Dendritic cell treated with granulocyte-macrophage colony-stimulating factor and Interleukin-4, amounts not matched to agents 40 ng/mL and 50 ng/mL, for 4 days (primary cell): ENCODE data around the gene PLXDC1.

Experiments
- H3K27ac Mint-ChIP-seq: one replicate; pipeline ENCODE4 v1.8.0; 2022; ENCODE audit warnings: mild to moderate bottlenecking, mixed read lengths
- H3K27me3 Mint-ChIP-seq: one replicate; pipeline ENCODE4 v1.8.0; 2022; ENCODE audit warnings: mild to moderate bottlenecking, mixed read lengths
- H3K36me3 Mint-ChIP-seq: one replicate; pipeline ENCODE4 v1.8.0; 2022; ENCODE audit warnings: low read depth, mixed read lengths
- H3K4me1 Mint-ChIP-seq: one replicate; pipeline ENCODE4 v1.8.0; 2022; ENCODE audit warnings: low read depth, mixed read lengths
- H3K4me3 Mint-ChIP-seq: one replicate; pipeline ENCODE4 v1.8.0; 2022; ENCODE audit warnings: mild to moderate bottlenecking, moderate library complexity, mixed read lengths
- H3K9me3 Mint-ChIP-seq: one replicate; pipeline ENCODE4 v1.8.0; 2022; ENCODE audit warnings: mixed read lengths
- intact Hi-C: fragments of 100-400 bp; cut with micrococcal nuclease; formaldehyde crosslinking; loops from one replicate; pipeline ENCODE4 v1.15.0; 2022

Gene PLXDC1

GRCh38 chr17:39156491-39156890 is 5.1 kb upstream of the PLXDC1 start:
- no peak overlapping the region for H3K4me3 Mint-ChIP-seq
- no peaks in the 10 kb centered on the region for H3K9me3 Mint-ChIP-seq
- no peak overlapping the region for H3K27ac Mint-ChIP-seq
- H3K27me3 Mint-ChIP-seq = peaks cover 10% of the 10 kb centered on the region
- intact Hi-C loops = no loop called here
- peaks cover 42% of the 10 kb centered on the region for H3K4me1 Mint-ChIP-seq
- peaks cover 8% of the 10 kb centered on the region for H3K36me3 Mint-ChIP-seq

- Mint-ChIP-seq H3K4me1 (peaks cover 34% of the 10 kb centered on the region), H3K27me3 (peaks cover 16% of the 10 kb centered on the region), H3K9me3 (no peaks in the 10 kb centered on the region), H3K27ac (no peak overlapping the region), H3K4me3 (no peak overlapping the region), H3K36me3 (peaks cover 8% of the 10 kb centered on the region)
- intact Hi-C loops = no loop called here
Measured at GRCh38 chr17:39155654-39156053, 4.2 kb upstream of the PLXDC1 start.

GRCh38 chr17:39153599-39154051 is 2.2 kb upstream of the PLXDC1 start:
- peak overlapping the region; percentile 99 for H3K4me3 Mint-ChIP-seq
- intact Hi-C loops = loop anchor here (1.0 to 2.0 kb wide), 2 partner anchors 84 to 171 kb away; no protein-coding TSS in a partner anchor
- peaks cover 8% of the 10 kb centered on the region for H3K36me3 Mint-ChIP-seq

GRCh38 chr17:39151943-39152818 is 744 bp upstream of the PLXDC1 start:
- intact Hi-C loops = loop anchor here (2.0 kb wide), 1 partner anchor 169 kb away; no protein-coding TSS in a partner anchor

More at GRCh38 chr17:39153599-39154051, 2.2 kb upstream of the PLXDC1 start:
- H3K27ac Mint-ChIP-seq = peak overlapping the region; percentile 86
- H3K27me3 Mint-ChIP-seq = peaks cover 37% of the 10 kb centered on the region
- H3K9me3 Mint-ChIP-seq = no peaks in the 10 kb centered on the region
- peaks cover 33% of the 10 kb centered on the region for H3K4me1 Mint-ChIP-seq

GRCh38 chr17:39150795-39151149 is 665 bp downstream of the PLXDC1 start:
- Mint-ChIP-seq H3K27ac (no peak overlapping the region), H3K4me1 (peaks cover 34% of the 10 kb centered on the region), H3K27me3 (peaks cover 50% of the 10 kb centered on the region), H3K9me3 (no peaks in the 10 kb centered on the region), H3K36me3 (peaks cover 8% of the 10 kb centered on the region), H3K4me3 (peak overlapping the region; percentile 35)
- intact Hi-C loops = no loop called here

More at GRCh38 chr17:39151943-39152818, 744 bp upstream of the PLXDC1 start:
- Mint-ChIP-seq H3K4me3 (peak overlapping the region; percentile 99), H3K36me3 (peaks cover 8% of the 10 kb centered on the region), H3K27me3 (peaks cover 46% of the 10 kb centered on the region), H3K4me1 (peaks cover 34% of the 10 kb centered on the region), H3K27ac (peak overlapping the region; percentile 86), H3K9me3 (no peaks in the 10 kb centered on the region)

- Mint-ChIP-seq H3K4me1 (peaks cover 34% of the 10 kb centered on the region), H3K36me3 (peaks cover 8% of the 10 kb centered on the region), H3K27me3 (peaks cover 56% of the 10 kb centered on the region), H3K4me3 (no peak overlapping the region), H3K27ac (no peak overlapping the region), H3K9me3 (no peaks in the 10 kb centered on the region)
- intact Hi-C loops = no loop called here
Measured at GRCh38 chr17:39150104-39150634, 1.3 kb downstream of the PLXDC1 start.

GRCh38 chr17:39147221-39148185 is 3.9 kb downstream of the PLXDC1 start:
- no peak overlapping the region for H3K27ac Mint-ChIP-seq
- H3K4me3 Mint-ChIP-seq = no peak overlapping the region
- H3K27me3 Mint-ChIP-seq = peaks cover 63% of the 10 kb centered on the region
- intact Hi-C loops = no loop called here
- no peaks in the 10 kb centered on the region for H3K36me3 Mint-ChIP-seq
- H3K4me1 Mint-ChIP-seq = peaks cover 21% of the 10 kb centered on the region
- H3K9me3 Mint-ChIP-seq = no peaks in the 10 kb centered on the region

GRCh38 chr17:39146273-39146672 is 5.2 kb downstream of the PLXDC1 start:
- H3K27me3 Mint-ChIP-seq = peaks cover 53% of the 10 kb centered on the region
- no peak overlapping the region for H3K27ac Mint-ChIP-seq
- H3K4me1 Mint-ChIP-seq = peaks cover 11% of the 10 kb centered on the region
- no peaks in the 10 kb centered on the region for H3K9me3 Mint-ChIP-seq
- H3K36me3 Mint-ChIP-seq = no peaks in the 10 kb centered on the region
- H3K4me3 Mint-ChIP-seq = no peak overlapping the region
- intact Hi-C loops = no loop called here

GRCh38 chr17:39145143-39145542 is 6.3 kb downstream of the PLXDC1 start:
- H3K4me1 Mint-ChIP-seq = peaks cover 11% of the 10 kb centered on the region
- no peak overlapping the region for H3K4me3 Mint-ChIP-seq
- intact Hi-C loops = no loop called here
- H3K27ac Mint-ChIP-seq = no peak overlapping the region
- H3K9me3 Mint-ChIP-seq = no peaks in the 10 kb centered on the region
- H3K36me3 Mint-ChIP-seq = no peaks in the 10 kb centered on the region
- peaks cover 44% of the 10 kb centered on the region for H3K27me3 Mint-ChIP-seq

- intact Hi-C loops = no loop called here
- H3K27ac Mint-ChIP-seq = no peak overlapping the region
- H3K27me3 Mint-ChIP-seq = peaks cover 42% of the 10 kb centered on the region
- H3K9me3 Mint-ChIP-seq = no peaks in the 10 kb centered on the region
- no peak overlapping the region for H3K4me3 Mint-ChIP-seq
- no peaks in the 10 kb centered on the region for H3K36me3 Mint-ChIP-seq
- H3K4me1 Mint-ChIP-seq = peaks cover 11% of the 10 kb centered on the region
Measured at GRCh38 chr17:39144416-39144840, 7.0 kb downstream of the PLXDC1 start.

GRCh38 chr17:39143552-39144093 is 7.8 kb downstream of the PLXDC1 start:
- Mint-ChIP-seq H3K27ac (no peak overlapping the region), H3K9me3 (no peaks in the 10 kb centered on the region), H3K4me3 (no peak overlapping the region), H3K36me3 (no peaks in the 10 kb centered on the region), H3K27me3 (peaks cover 35% of the 10 kb centered on the region), H3K4me1 (peaks cover 6% of the 10 kb centered on the region)
- intact Hi-C loops = no loop called here

- Mint-ChIP-seq H3K4me3 (no peak overlapping the region), H3K27me3 (peaks cover 27% of the 10 kb centered on the region), H3K36me3 (no peaks in the 10 kb centered on the region), H3K9me3 (no peaks in the 10 kb centered on the region), H3K4me1 (peaks cover 6% of the 10 kb centered on the region), H3K27ac (no peak overlapping the region)
- intact Hi-C loops = no loop called here
Measured at GRCh38 chr17:39141915-39142664, 9.3 kb downstream of the PLXDC1 start.

GRCh38 chr17:39141294-39141693 is 10.1 kb downstream of the PLXDC1 start:
- intact Hi-C loops = no loop called here
- Mint-ChIP-seq H3K4me3 (no peak overlapping the region), H3K4me1 (peaks cover 6% of the 10 kb centered on the region), H3K36me3 (no peaks in the 10 kb centered on the region), H3K27ac (no peak overlapping the region), H3K9me3 (no peaks in the 10 kb centered on the region), H3K27me3 (peaks cover 29% of the 10 kb centered on the region)
